Left renal pelvis (tissue), 4 donors: ENCODE results near the gene ARHGEF10L. TPM values are rescaled to one million over a fixed set of nuclear protein-coding genes. Genes with fewer than 3 reads are reported as not detected.

Experiments
- DNase-seq, 4 donors: peaks; one replicate each; pipeline ENCODE4 v3.0.0-alpha.2; 2013; ENCODE audit warnings: low read depth in 4 of 4, low spot score in 3 of 4
- polyA plus RNA-seq, 4 donors: library from polyadenylated mRNA; unstranded; fragments of 120-200 nt; gene quantifications; one replicate each; pipeline ENCODE4 v1.2.1, GENCODE V29; 2013; ENCODE audit not compliant: insufficient read length in 4 of 4

ARHGEF10L gene
- polyA plus RNA-seq, 4 donors: 15.4 to 62.3 (median 36.9) TPM

GRCh38 chr1:17629460-17629859 is 90.0 kb downstream of the ARHGEF10L start:
- no peak for DNase-seq

DNA sequence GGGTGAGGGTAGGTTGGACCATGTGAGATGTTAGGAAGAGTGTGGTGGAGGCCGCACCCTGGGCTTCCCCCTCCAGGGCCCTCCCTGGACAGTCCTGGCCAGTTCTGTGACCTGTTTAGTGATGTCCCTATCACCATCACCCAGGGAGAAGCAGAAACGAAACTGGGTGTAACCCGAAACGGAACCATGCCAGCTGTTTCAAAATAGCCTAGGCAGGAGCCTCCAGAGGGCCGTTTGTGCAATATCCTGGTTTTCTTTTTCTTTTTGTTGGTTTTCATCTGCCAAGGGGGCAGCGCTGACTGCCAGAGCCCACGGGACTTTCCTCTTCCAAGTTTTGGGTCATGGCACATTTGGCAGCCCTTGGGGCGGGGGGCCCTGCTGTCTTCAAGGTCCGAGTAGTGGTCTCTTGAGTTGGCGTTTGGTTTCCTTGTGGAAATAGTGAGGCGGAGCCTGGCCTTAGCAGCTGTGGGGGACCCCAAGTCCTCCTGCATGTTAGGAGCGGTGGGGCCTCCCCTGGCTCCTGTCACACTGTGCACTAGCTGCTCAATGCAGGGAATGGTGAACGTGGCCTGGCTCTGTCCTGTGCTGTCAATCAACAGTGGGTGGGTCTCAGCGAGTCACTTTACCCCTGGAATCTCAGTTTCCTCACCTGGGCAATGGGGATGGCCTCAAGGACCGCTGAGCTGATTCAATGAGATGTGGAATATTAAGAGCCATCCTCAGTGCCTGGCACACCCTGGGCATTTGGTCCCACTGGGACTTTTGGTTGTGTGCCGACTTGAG is 90.7 kb downstream of the ARHGEF10L start:
- no peak for DNase-seq

DNA sequence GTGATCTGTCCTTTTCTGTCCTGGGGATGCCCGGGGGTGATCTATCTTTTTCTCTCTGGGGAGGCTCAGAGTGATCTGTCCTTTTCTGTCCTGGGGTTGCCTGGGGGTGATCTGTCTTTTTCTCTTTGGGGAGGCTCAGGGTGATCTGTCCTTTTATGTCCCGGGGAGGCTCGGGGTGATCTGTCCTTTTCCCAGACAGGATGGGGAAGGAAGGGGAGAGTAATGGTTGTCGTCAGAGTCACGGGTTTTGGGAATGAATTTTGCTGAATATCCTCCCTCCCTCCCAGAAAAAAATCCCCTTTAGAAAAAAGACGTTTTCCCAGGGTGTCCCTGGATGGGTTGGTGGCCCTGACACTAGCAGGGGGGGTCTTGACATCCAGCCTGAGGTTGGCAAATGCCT is 91.5 kb downstream of the ARHGEF10L start:
- no peak for DNase-seq

DNA sequence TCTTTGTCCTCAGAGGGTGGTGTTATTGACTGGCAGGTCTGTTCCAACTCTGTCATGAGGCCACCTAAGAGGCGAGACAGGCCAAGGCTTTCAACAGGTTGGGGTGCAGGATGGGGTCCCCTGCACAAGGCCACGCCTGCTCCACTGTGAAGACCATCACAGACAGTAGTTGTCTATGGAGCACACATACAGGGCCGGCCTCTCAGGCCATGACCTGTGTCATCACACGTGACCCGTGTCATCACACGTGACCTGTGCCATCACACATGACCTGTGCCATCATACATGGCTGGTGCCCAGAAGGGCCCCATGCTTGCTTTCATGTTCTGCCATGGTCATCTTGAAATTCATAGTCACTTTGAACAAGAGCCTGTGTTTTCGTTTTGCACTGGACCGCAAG is 91.9 kb downstream of the ARHGEF10L start:
- no peak for DNase-seq

DNA sequence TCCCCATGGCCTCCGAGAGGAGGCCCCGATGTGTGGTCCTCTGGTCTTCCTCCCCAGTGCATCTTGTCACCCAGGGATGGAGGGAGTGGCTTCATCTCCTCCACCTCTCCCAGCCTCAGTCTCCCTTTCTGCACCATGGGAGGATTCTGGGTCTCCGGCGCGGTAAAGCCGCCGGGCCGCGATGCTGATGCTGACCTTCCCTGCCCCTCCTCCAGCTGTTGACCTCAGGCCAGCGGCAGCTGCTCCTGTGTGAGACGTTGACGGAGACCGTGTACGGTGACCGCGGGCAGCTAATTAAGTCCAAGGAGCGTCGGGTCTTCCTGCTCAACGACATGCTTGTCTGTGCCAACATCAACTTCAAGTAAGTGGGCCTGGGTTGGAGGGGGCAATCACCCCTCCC is 92.6 kb downstream of the ARHGEF10L start:
- DNase-seq: no peak

GRCh38 chr1:17632541-17633184 is 93.2 kb downstream of the ARHGEF10L start:
- no peak for DNase-seq

- DNase-seq: no peak
These were observed 94.2 kb downstream of the ARHGEF10L start for GRCh38 chr1:17633654-17634053.

GRCh38 chr1:17635276-17635675 is 95.8 kb downstream of the ARHGEF10L start:
- DNase-seq: no peak

GRCh38 chr1:17635811-17636210 is 96.3 kb downstream of the ARHGEF10L start:
- no peak for DNase-seq

DNA sequence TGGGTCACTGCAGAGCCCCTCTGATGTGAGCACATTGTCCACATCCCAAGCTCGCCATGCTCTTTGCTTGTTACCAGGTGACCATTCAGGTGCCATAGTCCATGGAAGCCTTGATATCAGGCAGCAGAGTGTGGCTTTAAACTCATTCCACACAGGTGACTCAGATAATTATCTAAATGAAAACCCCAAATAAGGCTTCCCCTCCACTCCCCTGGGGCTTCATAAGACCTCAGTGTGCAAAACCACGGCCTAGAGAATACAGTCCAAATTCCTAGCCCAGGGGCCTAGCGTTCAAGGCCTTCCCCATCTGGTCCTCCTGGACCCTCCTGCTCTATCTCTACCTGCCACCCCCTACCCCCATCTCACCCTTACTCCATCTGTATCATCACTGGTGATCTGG is 97.1 kb downstream of the ARHGEF10L start:
- no peak for DNase-seq

DNA sequence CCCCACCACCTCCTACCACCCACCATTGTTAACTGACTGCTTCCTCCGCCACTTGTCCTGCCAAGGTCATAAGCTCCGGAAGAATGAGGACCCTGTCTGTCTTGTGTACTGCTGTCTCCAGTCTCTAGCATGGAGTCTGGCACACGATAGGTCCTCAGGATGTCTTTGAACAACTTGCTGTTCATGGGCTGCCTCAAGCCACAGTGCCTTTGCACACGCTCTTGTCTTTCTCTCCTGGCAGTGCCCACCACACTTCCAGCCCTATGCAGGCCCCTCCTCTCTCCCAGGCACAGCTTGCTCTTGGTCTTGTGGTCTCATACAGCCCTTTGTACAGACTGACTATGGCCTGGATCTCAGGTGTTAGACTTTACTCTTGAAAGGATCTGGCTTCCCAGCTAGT is 97.6 kb downstream of the ARHGEF10L start:
- DNase-seq: no peak

DNA sequence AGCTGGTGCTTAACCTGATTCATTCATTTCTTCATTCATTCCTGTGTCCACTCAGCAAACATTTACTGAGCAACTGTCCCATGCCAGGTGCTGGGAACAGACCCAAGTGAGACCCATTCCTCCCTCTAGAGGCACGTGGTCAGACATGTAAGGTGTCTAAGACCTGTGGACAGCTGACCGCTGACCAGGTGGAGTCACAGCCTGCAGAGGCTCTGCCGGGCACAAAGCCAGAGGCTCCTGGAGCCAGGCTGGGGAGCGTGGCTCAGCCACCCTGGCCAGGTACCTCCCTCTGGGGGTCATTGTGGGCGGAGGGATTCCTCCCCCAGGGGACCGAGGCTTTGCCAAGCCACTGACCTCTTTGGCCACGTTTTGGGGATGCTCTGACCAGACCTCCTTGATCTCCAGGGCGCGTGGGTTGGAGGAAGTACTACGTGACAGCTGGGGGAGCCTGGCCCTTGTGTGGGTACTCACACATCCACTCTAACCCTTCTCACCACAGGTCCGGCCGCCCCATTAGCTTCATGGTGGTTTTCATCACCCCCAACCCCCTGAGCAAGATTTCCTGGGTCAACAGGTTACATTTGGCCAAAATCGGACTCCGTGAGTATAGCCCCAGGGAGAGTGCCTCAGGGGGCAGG is 100.3 kb downstream of the ARHGEF10L start:
- DNase-seq: no peak

- DNase-seq: no peak
These were observed 100.9 kb downstream of the ARHGEF10L start for GRCh38 chr1:17640393-17640792.

DNA sequence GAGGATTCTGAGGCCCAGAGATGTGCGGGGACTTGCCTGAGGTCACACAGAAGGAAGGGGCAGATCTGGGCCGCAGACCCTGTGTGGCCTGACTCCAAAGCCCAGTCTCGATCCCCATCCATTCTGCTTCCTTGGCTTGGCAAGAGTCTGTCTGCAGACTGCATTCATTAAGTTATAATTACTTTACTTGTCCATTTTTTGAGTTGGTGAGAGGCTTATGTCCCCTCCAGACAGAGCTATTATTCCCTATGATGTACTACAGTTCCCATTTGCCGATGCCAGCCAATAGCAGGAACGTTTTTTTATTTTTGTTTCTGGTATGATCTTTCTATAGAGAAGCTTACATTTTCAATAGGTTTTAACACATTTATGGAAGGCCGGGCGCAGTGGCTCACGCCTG is 101.5 kb downstream of the ARHGEF10L start:
- DNase-seq: no peak

DNA sequence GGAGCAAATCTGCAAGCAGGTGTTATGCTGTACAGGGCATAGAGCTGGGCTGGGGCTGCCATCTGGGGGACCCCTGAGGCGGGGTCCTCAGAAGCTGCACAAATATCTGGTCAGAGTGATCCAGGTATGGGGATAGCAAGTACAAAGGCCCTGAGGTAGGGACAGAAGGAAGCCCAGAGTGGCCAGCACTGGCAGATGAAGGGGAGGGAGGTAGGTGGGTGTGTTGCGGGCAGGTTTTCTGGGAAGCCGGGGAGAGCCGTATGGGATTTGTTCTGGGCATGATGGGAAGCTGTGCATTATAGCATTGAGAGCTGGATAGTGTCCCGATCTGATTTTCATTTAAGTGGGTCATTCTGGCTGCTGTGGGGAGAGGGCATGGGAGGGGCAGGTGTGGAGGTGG is 102.7 kb downstream of the ARHGEF10L start:
- DNase-seq: no peak

GRCh38 chr1:17642943-17643342 is 103.4 kb downstream of the ARHGEF10L start:
- no peak for DNase-seq

DNA sequence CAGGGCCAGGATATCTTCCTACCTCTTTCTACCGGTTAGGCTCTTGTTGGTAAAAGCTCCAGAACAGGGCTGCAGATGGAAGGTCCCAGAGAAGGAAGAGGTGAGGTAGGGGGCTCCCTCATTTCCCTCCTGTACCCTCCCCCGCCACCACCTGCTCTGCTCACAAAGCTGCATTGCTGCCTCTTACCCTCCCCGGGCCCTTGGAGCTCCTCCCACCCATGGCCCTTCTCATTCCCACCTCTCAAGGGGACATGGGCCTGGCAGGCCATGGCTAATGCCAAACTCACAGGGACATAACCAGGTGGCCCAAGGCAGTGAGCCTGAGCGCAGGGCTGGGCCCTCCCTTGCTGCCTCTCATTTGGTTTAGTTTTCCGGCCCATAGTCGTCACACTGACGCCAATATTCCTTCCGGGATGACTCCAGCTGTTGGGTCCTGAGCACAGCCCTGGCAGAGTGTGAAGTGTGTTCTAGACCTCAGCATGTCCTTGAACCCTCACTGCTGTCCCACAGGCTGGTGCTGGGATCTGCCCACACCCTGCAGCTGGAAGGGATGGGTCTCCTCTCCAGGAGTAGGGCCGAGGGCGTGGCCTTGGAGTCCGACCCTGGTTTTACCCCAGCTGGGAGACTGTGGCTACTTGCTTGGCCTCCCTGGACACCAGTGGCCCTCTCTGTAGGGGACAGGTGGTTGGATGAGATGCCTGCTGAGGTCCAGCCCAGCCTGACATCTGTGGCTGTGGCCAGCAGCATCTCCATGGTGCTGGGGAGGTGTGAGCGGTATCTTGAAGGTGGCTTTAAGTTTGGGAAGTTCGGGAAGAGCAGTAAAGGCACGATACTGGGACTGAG is 104.6 kb downstream of the ARHGEF10L start:
- DNase-seq: no peak

- no peak for DNase-seq
These were observed 105.8 kb downstream of the ARHGEF10L start for GRCh38 chr1:17645068-17645911.

- no peak for DNase-seq
These were observed 107.2 kb downstream of the ARHGEF10L start for GRCh38 chr1:17646444-17647280.
